GM21390 (cell line): ENCODE measurements around the gene REXO1.

Experiments used
- ATAC-seq: cut with Tn5 transposase; IDR thresholded peaks from one replicate; pipeline ENCODE4 v1.9.1; 2021; ENCODE audit not compliant: unreplicated experiment

REXO1 gene

DNA sequence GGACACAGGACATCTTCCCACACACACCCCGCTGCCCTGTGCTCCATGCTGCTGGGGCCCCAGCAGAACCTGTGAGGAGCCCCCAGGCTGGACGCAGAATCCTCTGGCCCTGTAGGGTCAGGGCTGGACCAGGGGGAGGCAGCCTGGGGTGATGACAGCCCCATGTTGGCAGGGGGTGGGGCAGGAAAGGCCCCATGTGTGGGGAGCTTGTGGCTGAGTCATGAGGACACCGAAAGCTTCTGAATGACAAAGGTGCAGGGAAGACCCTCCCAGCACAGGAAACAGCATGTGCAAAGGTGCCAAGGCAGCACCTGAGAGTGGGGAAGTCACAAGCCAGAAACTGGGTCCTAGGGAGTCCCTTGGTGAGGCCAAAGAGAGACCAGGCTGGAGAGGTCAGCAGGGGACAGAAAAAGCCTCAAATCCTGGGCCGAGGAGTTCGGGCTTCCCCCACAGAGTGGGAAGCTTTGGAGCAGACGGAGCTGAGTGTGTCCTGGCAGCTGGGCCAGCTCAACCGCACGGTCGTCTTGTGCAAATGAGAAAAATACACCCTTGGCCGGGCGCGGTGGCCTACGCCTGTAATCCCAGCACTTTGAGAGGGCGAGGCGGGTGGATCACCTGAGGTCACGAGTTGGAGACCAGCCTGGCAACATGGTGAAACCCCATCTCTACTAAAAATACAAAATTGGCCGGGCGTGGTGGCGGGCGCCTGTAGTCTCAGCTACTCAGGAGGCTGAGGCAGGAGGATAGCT lies 53.7 kb downstream of the REXO1 start:
- ATAC-seq: no peak

DNA sequence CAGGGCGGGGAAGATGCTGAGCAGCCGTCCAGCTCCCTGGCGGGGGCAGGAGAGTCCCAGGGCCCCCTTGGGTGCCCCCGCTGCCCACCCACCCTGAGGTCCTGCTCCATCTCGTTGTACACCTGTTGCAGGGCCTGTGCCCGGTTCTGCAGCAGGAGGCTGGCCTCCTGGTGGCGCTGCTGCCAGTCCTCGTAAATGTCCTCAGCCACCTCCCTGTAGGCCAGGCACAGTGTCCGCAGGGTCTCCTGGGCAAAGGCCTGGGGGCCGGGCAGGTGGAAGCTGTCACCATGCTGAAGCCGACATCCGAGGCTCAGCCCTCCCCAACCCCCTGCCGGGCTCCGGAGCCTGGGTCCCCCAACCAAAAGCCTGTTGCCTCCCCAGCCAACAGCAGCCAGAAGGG lies 56.4 kb downstream of the REXO1 start:
- ATAC-seq: no peak

DNA sequence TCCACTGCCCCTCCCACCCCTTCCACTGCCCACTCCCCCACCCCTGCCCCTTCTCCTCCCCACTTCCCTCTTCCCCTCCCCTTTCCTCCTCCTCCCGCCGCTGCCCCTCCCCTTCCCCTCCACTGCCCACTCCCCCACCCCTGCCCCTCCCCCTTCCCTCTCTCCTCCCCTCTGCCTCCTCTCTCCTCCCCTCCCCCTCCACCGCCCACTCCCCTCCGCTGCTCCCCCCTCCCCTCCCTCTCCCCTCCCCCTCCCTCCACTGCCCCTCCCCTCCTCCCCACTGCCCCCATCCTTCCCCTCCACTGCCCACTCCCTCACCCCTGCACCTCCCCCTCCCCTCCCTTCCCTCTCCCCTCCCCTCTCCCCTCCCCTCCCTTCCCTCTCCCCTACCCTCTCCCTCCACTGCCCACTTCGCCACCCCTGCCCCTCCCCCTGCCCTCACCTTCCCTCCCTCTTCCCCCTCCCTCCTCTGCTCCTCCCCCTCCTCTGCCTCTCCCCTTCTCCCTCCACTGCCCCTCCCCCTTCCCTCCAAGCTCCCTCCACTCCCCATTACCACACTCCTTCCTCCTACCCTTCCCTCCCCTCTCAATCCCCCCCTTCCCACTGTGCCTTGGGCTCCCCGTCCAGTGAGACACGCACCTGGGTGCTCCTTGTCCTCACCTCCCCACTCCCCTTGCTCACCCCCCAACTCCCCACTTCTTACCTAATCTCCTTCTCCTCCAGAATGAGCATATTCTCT lies 58.1 kb downstream of the REXO1 start:
- ATAC-seq: no peak

DNA sequence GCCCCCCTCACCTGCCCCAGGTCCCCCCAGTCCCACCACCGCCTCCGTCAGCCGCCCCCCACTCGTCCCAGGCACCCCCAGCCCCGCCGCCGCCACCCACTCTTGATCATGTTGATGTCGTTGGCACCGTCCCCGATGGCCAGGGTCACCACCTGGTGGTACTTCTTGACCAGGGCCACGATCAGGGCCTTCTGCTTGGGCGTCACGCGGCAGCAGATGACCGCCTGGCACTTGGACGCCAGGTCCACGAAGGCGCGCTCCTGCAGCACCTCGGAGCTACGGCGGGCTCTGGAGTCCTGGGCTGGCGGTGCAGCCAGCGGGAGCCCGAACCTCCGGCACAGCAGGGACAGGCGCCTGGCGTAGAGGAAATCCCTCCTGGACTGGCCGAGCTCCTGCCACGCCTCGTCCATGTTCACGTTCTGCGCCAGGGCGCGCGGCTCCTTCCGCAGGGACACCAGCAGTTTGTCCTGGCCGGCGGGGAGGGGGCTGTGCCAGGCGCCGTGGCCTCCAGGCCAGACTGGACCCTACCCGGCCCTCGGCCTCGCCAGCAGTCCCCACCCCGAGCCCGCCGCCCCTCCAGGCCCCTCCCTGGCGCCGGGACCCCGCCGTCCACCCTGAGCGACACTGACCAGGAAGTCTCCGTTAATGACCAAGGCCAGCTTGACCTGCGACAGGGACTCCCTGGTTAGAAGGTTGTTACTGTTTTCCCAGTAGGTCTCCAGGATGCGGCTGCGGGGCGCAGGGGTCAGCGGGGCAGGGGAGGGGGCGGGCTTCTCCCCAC lies 58.8 kb downstream of the REXO1 start:
- ATAC-seq: no peak

DNA sequence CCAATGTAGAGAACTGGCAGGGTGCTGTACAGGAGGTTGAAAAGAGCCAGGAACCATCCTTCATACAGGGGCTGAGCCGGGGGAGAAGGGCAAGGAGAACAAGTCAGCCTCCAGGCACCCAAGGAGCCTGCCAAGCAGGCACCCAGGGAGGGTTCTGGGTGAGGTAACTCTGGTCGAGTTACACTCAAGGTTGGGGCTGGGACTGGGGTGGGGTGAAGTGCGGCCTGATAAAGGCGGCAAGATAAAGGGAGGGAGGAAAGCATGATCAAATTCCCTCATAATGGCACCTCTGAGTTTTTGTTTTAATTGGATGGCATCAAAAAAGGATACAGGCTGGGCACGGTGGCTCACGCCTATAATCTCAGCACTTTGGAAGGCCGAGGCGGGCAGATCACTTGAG lies 61.2 kb downstream of the REXO1 start:
- no peak for ATAC-seq

DNA sequence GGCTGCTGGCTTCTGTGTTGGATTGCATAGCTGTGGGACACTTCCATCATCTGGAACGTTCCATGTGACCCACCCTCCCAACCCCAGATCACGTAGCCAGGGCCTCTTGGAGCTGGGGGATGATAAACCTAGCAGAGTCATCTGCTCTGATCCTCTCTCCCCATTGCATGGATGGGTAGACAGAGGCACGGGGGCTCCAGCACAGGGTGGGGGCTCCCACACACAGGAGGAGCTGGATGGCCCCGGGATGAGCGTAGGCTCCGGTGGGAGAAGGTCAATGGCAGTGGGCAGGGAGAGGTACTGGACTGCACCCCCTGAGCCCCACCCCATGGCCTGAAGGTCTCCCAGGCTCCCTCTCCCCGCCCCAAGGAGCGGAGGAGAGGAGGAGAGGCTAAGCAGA lies 61.6 kb downstream of the REXO1 start:
- ATAC-seq: no peak

DNA sequence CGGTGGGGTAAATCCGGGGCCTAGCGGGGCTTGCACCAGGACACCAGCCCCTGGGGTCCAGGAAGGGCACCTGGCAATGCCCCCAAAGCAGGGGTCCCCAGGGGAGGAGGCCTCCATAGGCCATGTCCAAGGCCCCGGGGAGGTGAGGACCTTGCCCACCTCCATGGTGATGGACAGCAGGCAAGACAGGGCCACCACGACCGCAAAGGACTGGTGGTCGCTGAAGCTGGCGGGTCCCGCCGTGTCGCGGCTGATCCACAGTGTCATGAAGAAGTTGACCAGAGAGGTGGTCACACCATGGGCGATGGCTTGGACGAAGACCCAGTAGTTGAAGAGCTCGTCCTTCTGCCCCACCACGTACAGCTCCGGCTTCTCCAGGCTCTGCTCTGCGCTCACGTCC lies 63.0 kb downstream of the REXO1 start:
- no peak for ATAC-seq

DNA sequence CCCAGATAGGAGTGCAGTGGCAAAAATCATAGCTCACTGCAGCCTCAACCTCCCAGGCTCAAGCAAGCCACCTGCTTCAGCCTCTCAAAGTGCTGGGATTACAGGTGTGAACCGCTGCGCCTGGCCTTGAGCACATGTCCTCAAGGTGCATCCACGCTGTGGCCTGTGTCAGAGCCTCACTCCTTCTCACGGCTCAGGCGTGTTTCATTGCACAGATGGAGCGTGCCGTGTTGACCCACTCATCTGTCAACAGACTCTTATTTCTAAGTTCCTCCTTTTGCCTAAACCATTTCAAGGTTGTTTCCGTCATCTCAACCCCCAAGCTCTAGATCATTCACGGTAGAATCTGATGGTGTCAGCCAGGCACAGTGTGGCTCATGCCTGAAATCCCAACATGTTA lies 64.4 kb downstream of the REXO1 start:
- ATAC-seq: no peak

DNA sequence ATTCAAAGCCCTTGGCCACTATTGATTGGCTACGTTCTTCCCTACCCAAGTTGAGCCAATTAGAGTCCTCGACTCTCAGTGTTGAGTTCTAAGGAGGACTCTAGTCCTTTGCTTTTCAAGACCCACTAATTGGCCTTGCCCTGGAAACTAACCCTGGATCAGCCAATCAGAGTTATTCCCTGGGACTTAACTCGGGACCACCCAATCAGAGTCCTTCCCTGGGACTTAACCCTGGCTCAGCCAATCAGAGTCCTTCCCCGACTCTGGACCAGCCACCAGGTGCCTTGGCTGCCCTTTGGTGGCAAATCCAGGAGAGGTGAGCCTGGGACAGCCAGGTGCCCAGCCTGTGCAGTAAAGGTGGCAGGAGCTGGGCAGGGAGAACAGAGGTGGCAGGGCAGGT lies 64.9 kb downstream of the REXO1 start:
- ATAC-seq: no peak

DNA sequence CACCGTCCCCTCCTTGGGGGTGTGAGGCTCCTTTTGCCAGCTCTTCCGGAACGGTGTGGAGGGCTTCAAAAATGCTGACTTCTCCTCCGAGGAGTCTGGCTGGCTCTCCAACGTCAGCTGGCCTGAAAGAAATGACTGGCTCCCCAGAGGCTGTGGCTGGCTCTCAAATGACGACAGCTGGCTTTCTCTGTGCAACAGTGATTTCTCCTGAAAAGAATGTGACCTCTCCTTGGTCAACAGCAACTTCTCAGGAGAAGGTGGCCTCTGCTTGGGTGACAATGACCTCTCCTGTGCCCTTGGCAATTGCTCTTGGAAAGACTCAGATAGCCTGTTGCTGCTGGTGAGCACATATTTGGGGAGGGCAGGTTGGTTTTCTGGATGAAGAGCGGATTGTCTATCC lies 65.8 kb downstream of the REXO1 start:
- ATAC-seq: no peak

DNA sequence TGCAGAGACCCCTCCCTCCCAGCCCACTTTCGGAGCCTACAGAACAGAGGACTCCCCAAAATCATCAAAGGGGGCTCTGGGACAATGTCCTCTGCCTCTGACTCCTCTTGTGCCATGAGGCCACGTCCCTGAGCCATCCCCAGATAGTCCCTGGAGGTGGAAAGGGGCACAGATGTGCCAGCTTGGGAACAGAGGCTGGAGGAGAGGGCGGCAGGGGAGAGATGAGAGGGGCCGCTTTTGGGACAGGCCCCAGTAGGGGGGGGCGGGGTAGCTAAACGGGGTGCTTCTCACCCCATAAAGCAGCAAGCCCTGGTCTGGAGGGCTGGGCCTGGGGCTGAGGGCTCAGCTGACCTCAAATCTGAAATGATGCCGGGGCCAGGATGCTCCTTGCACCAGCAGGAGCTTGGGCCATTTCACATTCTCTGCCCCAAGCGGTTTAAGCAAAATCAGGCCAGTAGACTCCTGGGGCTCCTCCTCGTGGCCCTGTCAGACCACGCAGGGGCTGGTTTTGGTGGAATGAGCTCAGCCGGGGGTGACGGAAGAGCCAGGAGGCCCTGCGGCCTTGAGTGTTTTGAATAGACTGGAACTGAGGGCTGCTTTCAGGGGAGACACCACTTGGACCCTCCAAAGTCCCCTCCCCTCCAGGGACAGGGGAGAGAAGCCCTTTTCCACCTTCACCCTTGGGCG lies 67.9 kb downstream of the REXO1 start:
- ATAC-seq: no peak

DNA sequence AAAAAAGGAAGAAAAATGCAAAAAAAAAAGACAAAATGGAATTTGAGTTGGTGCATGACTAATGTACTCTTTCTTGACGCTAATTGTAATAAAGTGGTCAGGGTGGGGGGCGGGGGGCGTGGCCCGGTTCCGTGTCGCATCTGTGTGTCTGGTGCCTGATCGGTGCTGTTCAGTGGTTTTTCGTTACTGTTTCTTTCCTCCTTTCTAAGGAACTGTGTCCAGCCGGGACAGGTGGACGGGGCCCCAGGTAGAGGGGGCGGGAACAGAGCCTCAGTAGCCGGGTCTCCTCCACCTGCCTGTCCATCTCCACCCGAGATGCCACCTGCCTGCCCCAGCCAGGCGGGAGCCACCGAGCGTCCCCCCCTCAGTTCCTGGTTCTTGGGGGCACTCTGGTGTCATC lies 68.7 kb downstream of the REXO1 start:
- ATAC-seq: no peak

DNA sequence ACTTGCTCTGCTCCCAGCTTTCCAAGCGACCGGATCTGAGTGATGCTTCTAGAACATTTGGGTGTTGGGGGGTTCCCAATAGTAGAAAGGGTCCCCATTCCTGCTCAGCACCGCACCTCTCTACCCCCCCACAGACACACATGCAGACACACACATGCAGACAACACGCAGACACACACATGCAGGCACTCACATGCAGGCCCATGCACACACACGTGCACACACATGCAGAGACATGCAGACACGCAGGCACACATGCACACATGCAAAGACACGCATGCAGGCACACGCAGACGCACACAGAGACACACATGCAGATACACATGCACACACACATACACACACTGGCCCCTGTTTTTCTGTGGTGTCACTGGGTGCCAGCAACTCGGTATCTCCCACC lies 71.1 kb downstream of the REXO1 start:
- no peak for ATAC-seq

DNA sequence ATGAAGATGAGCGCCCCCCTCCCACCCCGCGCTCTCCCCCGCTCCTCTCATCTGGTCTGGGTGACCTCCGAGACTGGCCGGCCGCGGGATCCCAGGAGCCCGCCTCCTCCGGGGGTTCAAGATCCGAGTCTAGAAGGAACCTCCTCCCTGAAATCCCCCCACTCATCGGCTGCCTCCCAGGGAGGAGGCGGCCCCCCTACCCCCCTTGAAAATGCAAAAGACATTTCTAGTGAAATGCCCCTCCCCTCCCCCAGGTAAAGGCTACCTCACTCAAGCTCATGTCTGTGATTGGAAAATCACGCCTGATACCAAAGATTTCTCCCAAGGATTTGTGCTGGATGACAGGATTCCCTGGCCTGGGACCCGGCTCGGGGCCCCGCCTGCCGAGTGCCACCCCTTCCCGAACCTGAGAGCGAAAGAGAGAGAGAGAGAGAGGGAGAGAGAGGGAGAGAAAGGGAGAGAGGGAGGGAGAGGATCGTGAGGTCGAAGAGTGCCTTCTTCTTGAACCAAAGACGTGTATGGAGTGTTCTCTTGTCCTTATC lies 71.6 kb downstream of the REXO1 start:
- no peak for ATAC-seq

DNA sequence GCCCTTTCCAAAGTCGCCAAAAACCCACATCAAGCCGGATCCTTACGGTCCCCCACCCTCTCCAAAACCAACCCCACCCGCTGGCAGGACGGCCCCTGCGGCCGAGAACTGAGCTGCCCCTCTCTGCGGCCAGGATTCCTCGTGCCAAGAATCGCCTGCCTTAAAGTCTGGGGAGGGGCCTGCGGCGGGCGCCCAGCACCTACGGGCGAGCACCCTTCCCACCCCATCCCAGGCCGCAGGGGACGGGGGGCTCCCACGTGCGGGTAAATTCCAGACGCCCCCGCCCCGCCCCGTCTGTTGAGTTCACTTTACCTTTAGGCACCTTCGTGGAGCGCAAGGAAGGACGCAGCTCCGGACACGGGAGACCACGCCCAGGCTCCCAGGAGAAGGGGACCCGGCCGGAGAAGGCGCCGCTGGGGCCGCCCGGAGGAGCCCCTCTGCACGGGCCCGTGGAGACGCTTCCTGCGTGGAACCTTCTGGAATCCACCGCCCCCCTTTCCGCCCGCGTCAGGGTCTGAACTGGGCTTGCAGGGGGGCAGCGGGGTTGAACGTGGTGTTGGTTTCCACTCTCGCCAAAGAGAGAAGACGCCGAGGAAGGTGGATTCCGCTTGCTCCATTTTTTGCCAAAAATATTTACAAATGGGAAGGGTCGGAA lies 72.2 kb downstream of the REXO1 start:
- no peak for ATAC-seq

DNA sequence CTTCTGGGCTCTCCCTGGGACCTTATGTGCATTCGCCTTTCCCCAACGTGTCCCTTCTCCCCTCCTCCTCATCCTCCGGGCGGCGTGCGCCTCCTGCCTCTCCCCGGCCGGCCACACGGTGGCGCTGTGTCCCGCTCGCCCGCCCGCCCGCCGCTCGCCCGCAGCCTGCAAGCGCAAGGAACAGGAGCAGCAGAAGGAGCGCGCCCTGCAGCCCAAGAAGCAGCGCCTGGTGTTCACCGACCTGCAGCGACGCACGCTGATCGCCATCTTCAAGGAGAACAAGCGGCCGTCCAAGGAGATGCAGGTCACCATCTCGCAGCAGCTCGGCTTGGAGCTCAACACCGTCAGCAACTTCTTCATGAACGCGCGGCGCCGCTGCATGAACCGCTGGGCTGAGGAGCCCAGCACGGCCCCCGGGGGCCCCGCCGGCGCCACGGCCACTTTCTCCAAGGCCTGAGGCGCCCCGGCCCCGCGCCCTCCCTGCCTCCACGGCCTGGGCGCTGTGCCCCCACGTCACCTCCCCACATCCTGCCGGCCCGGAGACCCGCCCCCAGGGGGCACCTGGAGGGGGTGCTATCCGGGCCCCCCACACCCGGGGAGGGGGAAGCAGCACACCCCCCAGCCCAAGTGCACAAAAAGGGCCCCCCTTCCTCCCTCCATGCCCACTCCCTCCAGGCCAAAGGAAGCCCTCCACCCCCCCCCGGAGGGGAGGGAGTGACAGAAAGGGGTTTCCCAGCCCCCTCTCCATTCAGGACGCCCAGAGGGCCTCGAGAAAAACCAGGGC lies 73.1 kb downstream of the REXO1 start:
- ATAC-seq: no peak

DNA sequence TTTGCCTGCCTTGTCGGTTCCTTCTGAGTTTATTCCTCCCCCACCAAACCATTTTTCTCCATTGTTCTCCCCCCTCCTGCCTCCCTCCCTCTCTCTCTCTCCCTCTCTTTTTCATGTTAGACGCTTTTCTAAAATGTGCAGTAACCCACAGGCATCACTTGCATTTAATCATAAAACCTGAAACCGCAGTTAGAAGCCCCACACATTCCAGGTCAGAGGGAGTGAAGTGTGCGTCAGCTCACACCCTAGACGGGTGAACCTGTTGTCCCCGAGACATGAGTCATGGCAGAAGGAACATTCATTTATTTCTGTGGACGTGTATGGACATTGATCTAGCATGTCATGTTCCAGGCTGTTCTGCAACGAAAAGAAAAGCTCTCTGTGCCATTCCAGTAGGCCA lies 75.1 kb downstream of the REXO1 start:
- ATAC-seq: no peak

DNA sequence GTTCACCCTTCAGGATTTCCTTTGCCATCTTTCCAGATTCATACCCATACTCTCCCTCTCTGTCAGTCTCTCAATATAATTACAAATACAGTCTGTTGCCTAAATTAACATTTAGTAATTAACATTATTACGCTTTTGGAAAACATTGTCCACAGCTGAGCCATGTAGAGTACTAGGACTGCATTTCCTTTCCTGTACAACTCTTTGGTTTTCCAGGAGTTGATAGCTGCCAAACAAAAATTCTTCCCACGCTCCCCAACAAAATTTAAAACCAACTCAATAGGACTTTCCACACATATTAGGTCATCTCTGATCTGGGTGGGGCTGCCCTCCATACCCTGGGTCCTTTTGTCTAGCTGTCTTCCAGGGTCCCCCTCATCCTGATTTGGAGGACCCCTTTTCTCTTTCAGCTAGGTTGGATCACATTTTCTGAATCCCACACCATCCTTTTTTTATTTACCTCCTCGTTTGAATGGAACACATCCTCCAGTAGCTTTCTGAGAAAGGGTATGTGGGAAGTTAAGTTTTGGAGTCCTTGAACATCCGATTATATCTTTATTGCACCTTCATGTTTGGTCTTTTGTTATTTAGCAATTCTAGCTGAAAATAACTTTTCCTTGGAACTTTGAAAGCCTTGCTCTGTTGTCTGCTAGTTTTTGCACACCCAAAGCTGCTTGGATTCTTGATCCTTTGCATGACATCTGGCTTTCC lies 77.3 kb downstream of the REXO1 start:
- no peak for ATAC-seq

DNA sequence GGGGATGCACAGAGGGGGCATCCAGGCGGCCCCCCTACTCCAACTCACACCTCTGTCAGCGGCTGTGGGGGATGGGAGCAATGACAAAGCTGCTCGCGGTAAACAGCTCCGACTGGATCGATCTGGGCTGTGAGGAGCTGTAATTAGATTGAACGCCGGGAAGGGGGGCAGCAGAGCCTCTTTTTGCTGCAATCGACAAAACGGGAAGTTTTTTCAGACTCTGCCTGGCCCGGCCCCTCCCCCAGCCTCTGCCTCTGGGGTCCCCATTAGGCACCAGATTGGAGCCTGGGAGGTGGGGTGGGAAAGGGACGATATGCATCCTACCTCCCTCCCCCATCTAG lies 78.7 kb downstream of the REXO1 start:
- no peak for ATAC-seq
